Peyer's patch (tissue), 4 donors: ENCODE measurements around the gene MTCL1. TPM values are rescaled to one million over a fixed set of nuclear protein-coding genes. Genes with fewer than 3 reads are reported as not detected.

ENCODE experiments used
- DNase-seq, 3 donors: peaks; one replicate each; pipeline ENCODE4 v3.0.0-alpha.2; 2017 to 2019
- H3K27ac ChIP-seq, 4 donors: fragments of 200-600 bp; sonication (generic); one replicate each; pipeline ENCODE4 v1.5.1; 2016 to 2019
- H3K27me3 ChIP-seq, 2 donors: fragments of 200-600 bp; sonication (generic); one replicate each; pipeline ENCODE4 v1.5.1; 2019
- H3K36me3 ChIP-seq, 3 donors: fragments of 200-600 bp; sonication (generic); one replicate each; pipeline ENCODE4 v1.5.1; 2016 to 2019
- H3K4me1 ChIP-seq, 4 donors: fragments of 200-600 bp; sonication (generic); one replicate each; pipeline ENCODE4 v1.5.1; 2016 to 2019
- H3K4me3 ChIP-seq, 4 donors: fragments of 200-600 bp; sonication (generic); 1 replicate in 3 of 4; 2 replicates in 1 of 4; pipeline ENCODE4 v1.5.1; 2016 to 2019; ENCODE audit warnings: mild to moderate bottlenecking in 1 of 4
- H3K9me3 ChIP-seq, 4 donors: fragments of 200-600 bp; sonication (generic); one replicate each; pipeline ENCODE4 v1.5.1; 2016 to 2019; ENCODE audit warnings: mild to moderate bottlenecking in 1 of 4
- CTCF ChIP-seq, 6 experiments: fragments of 450-650 bp in 4 of 6; fragments of 200-600 bp in 2 of 6; sonication (generic) in 1 of 6; IDR thresholded peaks; one replicate each; pipeline ENCODE4 v1.5.1; 2017 to 2019; ENCODE audit warnings: antibody characterized with exemption in 6 of 6, mild to moderate bottlenecking in 3 of 6, moderate library complexity in 1 of 6
- POLR2A ChIP-seq, 2 donors: fragments of 450-650 bp; IDR thresholded peaks; one replicate each; pipeline ENCODE4 v1.5.1; 2017; ENCODE audit warnings: antibody characterized with exemption in 2 of 2, mild to moderate bottlenecking in 2 of 2, moderate library complexity in 2 of 2
- total RNA-seq, 4 donors: library from RNA; depleted of rRNA; stranded (reverse); fragments of >200 nt; gene quantifications; one replicate each; pipeline ENCODE4 v1.1.0, GENCODE V29; 2016

MTCL1 gene
- total RNA-seq, 4 donors from 2014 or later: 4.2 to 27.2 (median 6.3) TPM

GRCh38 chr18:8762968-8763367 is 57.6 kb downstream of the MTCL1 start:
- Histone ChIP-seq H3K27me3 (no peaks in the 10 kb centered on the region), H3K27ac (no peak overlapping the region), H3K4me3 (no peak overlapping the region), H3K9me3 (no peaks in the 10 kb centered on the region), H3K36me3 (no peaks in the 10 kb centered on the region), H3K4me1 (no peaks in the 10 kb centered on the region)
- no peak for TF ChIP-seq POLR2A (IDR thresholded peaks at IDR 0.05)
- no peak for TF ChIP-seq CTCF (IDR thresholded peaks at IDR 0.05)
- DNase-seq: no peak

GRCh38 chr18:8763611-8764010 is 58.3 kb downstream of the MTCL1 start:
- H3K27me3 ChIP-seq: no peaks in the 10 kb centered on the region
- no peak for TF ChIP-seq CTCF (IDR thresholded peaks at IDR 0.05)
- TF ChIP-seq POLR2A (IDR thresholded peaks at IDR 0.05): no peak
- H3K27ac ChIP-seq: no peak overlapping the region
- no peaks in the 10 kb centered on the region for H3K36me3 ChIP-seq
- DNase-seq: no peak
- no peaks in the 10 kb centered on the region for H3K9me3 ChIP-seq
- no peak overlapping the region for H3K4me3 ChIP-seq
- H3K4me1 ChIP-seq: no peaks in the 10 kb centered on the region

GRCh38 chr18:8765783-8766463 is 60.6 kb downstream of the MTCL1 start:
- Histone ChIP-seq H3K36me3 (no peaks in the 10 kb centered on the region), H3K27ac (peak overlapping the region in 1 of 4 donors; percentile 43), H3K27me3 (no peaks in the 10 kb centered on the region), H3K9me3 (no peaks in the 10 kb centered on the region), H3K4me1 (no peaks in the 10 kb centered on the region), H3K4me3 (no peak overlapping the region)
- no peak for DNase-seq
- no peak for TF ChIP-seq POLR2A (IDR thresholded peaks at IDR 0.05)

- Histone ChIP-seq H3K27me3 (no peaks in the 10 kb centered on the region), H3K4me3 (no peak overlapping the region), H3K9me3 (no peaks in the 10 kb centered on the region), H3K27ac (peak overlapping the region in 1 of 4 donors; percentile 14), H3K36me3 (no peaks in the 10 kb centered on the region), H3K4me1 (no peaks in the 10 kb centered on the region)
- TF ChIP-seq POLR2A (IDR thresholded peaks at IDR 0.05) (no peak), CTCF (IDR thresholded peaks at IDR 0.05) (no peak)
- no peak for DNase-seq
Measured at GRCh38 chr18:8766559-8767293, 61.4 kb downstream of the MTCL1 start.

- Histone ChIP-seq H3K27ac (peak overlapping the region in 1 of 4 donors; percentile 14), H3K27me3 (no peaks in the 10 kb centered on the region), H3K4me1 (no peaks in the 10 kb centered on the region), H3K9me3 (no peaks in the 10 kb centered on the region), H3K36me3 (no peaks in the 10 kb centered on the region), H3K4me3 (no peak overlapping the region)
- TF ChIP-seq CTCF (IDR thresholded peaks at IDR 0.05): no peak
- no peak for TF ChIP-seq POLR2A (IDR thresholded peaks at IDR 0.05)
- DNase-seq: no peak
Measured at GRCh38 chr18:8767340-8767739, 62.0 kb downstream of the MTCL1 start.

GRCh38 chr18:8769509-8770095 is 64.2 kb downstream of the MTCL1 start:
- no peak overlapping the region for H3K27ac ChIP-seq
- DNase-seq: peak in 1 of 3 donors; percentile 18
- no peaks in the 10 kb centered on the region for H3K36me3 ChIP-seq
- H3K4me3 ChIP-seq: no peak overlapping the region
- no peaks in the 10 kb centered on the region for H3K9me3 ChIP-seq
- TF ChIP-seq CTCF (IDR thresholded peaks at IDR 0.05) (no peak), POLR2A (IDR thresholded peaks at IDR 0.05) (no peak)
- H3K27me3 ChIP-seq: no peaks in the 10 kb centered on the region
- H3K4me1 ChIP-seq: no peaks in the 10 kb centered on the region
